HepG2 (cell line): ENCODE measurements around the gene ASPRV1. TPM values are rescaled to one million over a fixed set of nuclear protein-coding genes. Genes with fewer than 3 reads are reported as not detected.

Experiments used
- ATAC-seq: fragments of 200-7000 bp; cut with Tn5 transposase; 3 replicates; pipeline ENCODE4 v1.9.1; 2020; ENCODE audit warnings: mild to moderate bottlenecking, moderate library complexity
- BruUV-seq: library from RNA; stranded (reverse); fragments of 400-500 nt; replicated peaks from 2 replicates; lab custom pipeline; 2021; lab: Mats Ljungman, UMichigan
- CTCF ChIA-PET: fragments of 300-600 bp; formaldehyde crosslinking; extraction: SDS; loops from one replicate; lab custom pipeline; 2021; ENCODE audit warnings: low total read pairs, inconsistent platforms, low intra/inter-chr PET ratio; lab: Yijun Ruan, JAX
- POLR2A ChIA-PET: fragments of 350-600 bp; sonication (Branson Sonifier 250); formaldehyde crosslinking; loops from one replicate; lab custom pipeline; 2020; ENCODE audit warnings: antibody characterized with exemption, inconsistent platforms; lab: Yijun Ruan, JAX
- DNase-seq: peaks from one replicate; pipeline ENCODE4 v3.0.0-alpha.2; 2015; ENCODE audit warnings: low spot score
- FAIRE-seq: peaks from 3 replicates; lab custom pipeline; 2011; peaks lifted over from hg19 to GRCh38; lab: Jason Lieb, UNC
- H2AFZ ChIP-seq: one replicate; pipeline ENCODE4 v1.6.1; 2011; ENCODE audit warnings: low read length, inconsistent platforms
- H3K27ac ChIP-seq: fragments of 300-600 bp; 3 replicates; pipeline ENCODE4 v1.8.0; 2011; ENCODE audit warnings: mixed run types, mild to moderate bottlenecking, mixed read lengths, low read length, inconsistent platforms; ENCODE audit not compliant: insufficient read depth; ENCODE audit errors: extremely low read length
- H3K27me3 ChIP-seq, 2 experiments: fragments of 200-600 bp in 1 of 2; 2 replicates in 1 of 2; 3 replicates in 1 of 2; pipeline versions ENCODE4 v1.6.0 to v1.8.0; 2011; ENCODE audit warnings: low read length in 2 of 2, mild to moderate bottlenecking in 2 of 2, moderate library complexity in 2 of 2, inconsistent platforms in 1 of 2; ENCODE audit not compliant: insufficient read depth in 2 of 2, control insufficient read depth in 1 of 2
- H3K36me3 ChIP-seq, 2 experiments: fragments of 200-600 bp in 1 of 2; replicated peaks in 1 of 2; 2 replicates in 1 of 2; 3 replicates in 1 of 2; pipeline versions ENCODE4 v1.5.1 to v1.8.0; 2011; ENCODE audit warnings: low read length in 2 of 2, inconsistent platforms in 1 of 2; ENCODE audit not compliant: insufficient read depth in 2 of 2, control insufficient read depth in 1 of 2
- H3K4me1 ChIP-seq: 2 replicates; pipeline ENCODE4 v1.5.1; 2012; ENCODE audit warnings: low read length, inconsistent platforms; ENCODE audit not compliant: insufficient read depth
- H3K4me2 ChIP-seq: 2 replicates; pipeline ENCODE4 v1.6.0; 2011; ENCODE audit warnings: low read depth, low read length, inconsistent platforms
- H3K4me3 ChIP-seq, 3 experiments: fragments of 200-600 bp in 1 of 3; sonication (generic), shearing (Covaris generic) in 1 of 3; replicated peaks in 1 of 3; 2 replicates each; pipeline ENCODE4 v1.5.1; 2011 to 2016; ENCODE audit warnings: low read length in 3 of 3, inconsistent platforms in 2 of 3, low read depth in 2 of 3, mild to moderate bottlenecking in 2 of 3, control low read depth in 1 of 3, mixed read lengths in 1 of 3; ENCODE audit not compliant: insufficient read depth in 1 of 3
- H3K79me2 ChIP-seq: one replicate; pipeline ENCODE4 v1.6.1; 2011; ENCODE audit warnings: low read length, inconsistent platforms; ENCODE audit not compliant: insufficient read depth
- H3K9ac ChIP-seq: 2 replicates; pipeline ENCODE4 v1.6.0; 2011; ENCODE audit warnings: mild to moderate bottlenecking, low read depth, low read length, inconsistent platforms; ENCODE audit not compliant: insufficient read depth
- H3K9me3 ChIP-seq: 2 replicates; pipeline ENCODE4 v1.5.1; 2012; ENCODE audit warnings: mild to moderate bottlenecking, low read length
- H4K20me1 ChIP-seq: 2 replicates; pipeline ENCODE4 v1.6.0; 2011; ENCODE audit warnings: inconsistent platforms, mild to moderate bottlenecking, low read length, moderate library complexity; ENCODE audit not compliant: insufficient read depth
- CENPX ChIP-seq: sonication (generic); formaldehyde crosslinking; IDR thresholded peaks from 2 replicates; pipeline ENCODE4 v1.9.0; 2021; ENCODE audit warnings: mild to moderate bottlenecking, missing genetic modification reagents, moderate library complexity
- HNF4A ChIP-seq: sonication (generic); formaldehyde crosslinking; IDR thresholded peaks from 2 replicates; pipeline ENCODE4 v1.4.0; 2020; ENCODE audit warnings: missing genetic modification reagents
- KAT2B ChIP-seq: fragments of 150-350 bp; IDR thresholded peaks from 2 replicates; pipeline ENCODE4 v1.6.1; 2014; ENCODE audit warnings: low read depth, low read length, borderline replicate concordance
- NFIB ChIP-seq: sonication (generic); formaldehyde crosslinking; IDR thresholded peaks from 2 replicates; pipeline ENCODE4 v1.9.0; 2021; ENCODE audit warnings: missing genetic modification reagents, mild to moderate bottlenecking, borderline replicate concordance
- RORA ChIP-seq: sonication (generic); formaldehyde crosslinking; IDR thresholded peaks from 2 replicates; pipeline ENCODE4 v1.5.0; 2020; ENCODE audit warnings: mild to moderate bottlenecking, missing genetic modification reagents, moderate library complexity
- ZBTB1 ChIP-seq: sonication (generic); formaldehyde crosslinking; IDR thresholded peaks from 2 replicates; pipeline ENCODE4 v1.4.0; 2020; ENCODE audit warnings: missing genetic modification reagents, borderline replicate concordance
- ZNF101 ChIP-seq: sonication (generic); formaldehyde crosslinking; IDR thresholded peaks from 2 replicates; pipeline ENCODE4 v1.4.0; 2020; ENCODE audit warnings: mild to moderate bottlenecking, low read depth, missing genetic modification reagents, borderline replicate concordance
- ZNF142 ChIP-seq: sonication (generic); formaldehyde crosslinking; IDR thresholded peaks from 2 replicates; pipeline ENCODE4 v1.4.0; 2020; ENCODE audit warnings: missing genetic modification reagents
- ZNF225 ChIP-seq: sonication (generic); formaldehyde crosslinking; IDR thresholded peaks from 2 replicates; pipeline ENCODE4 v1.4.0; 2020; ENCODE audit warnings: mild to moderate bottlenecking, missing genetic modification reagents
- ZNF292 ChIP-seq: sonication (generic); formaldehyde crosslinking; IDR thresholded peaks from 2 replicates; pipeline ENCODE4 v1.8.1; 2022; ENCODE audit warnings: mild to moderate bottlenecking, low read depth, missing genetic modification reagents, borderline replicate concordance
- ZNF350 ChIP-seq: sonication (generic); formaldehyde crosslinking; IDR thresholded peaks from 2 replicates; pipeline ENCODE4 v1.4.0; 2020; ENCODE audit warnings: mild to moderate bottlenecking, low read depth, missing genetic modification reagents, borderline replicate concordance
- ZNF687 ChIP-seq: sonication (generic); formaldehyde crosslinking; IDR thresholded peaks from 2 replicates; pipeline ENCODE4 v1.5.1; 2020; ENCODE audit warnings: mild to moderate bottlenecking, missing genetic modification reagents, moderate library complexity
- WGBS: methylation state at CpG from one replicate; pipeline ENCODE4 v1.1.6; 2017; ENCODE audit warnings: low lambda C conversion rate; 5-methylcytosine and 5-hydroxymethylcytosine counted together
- in situ Hi-C: cut with HindIII; loops from 2 replicates; pipeline ENCODE4 v1.10.0; 2017; ENCODE audit warnings: low pct_unique_long_range_greater_than_20kb; ENCODE audit not compliant: extremely low pct_ligation_motif_present
- intact Hi-C: fragments of 100-400 bp; cut with micrococcal nuclease; formaldehyde crosslinking; loops from one replicate; pipeline ENCODE4 v1.10.0; 2022; ENCODE audit not compliant: unreplicated experiment
- polyA plus RNA-seq, 8 experiments: library from polyadenylated mRNA; depleted of rRNA in 3 of 8; stranded (reverse) in 7 of 8; unstranded in 1 of 8; fragments of >200 nt; fragmentation: Illumina TruSeq in 4 of 8; extraction: Trizol in 4 of 8; gene quantifications; 2 replicates each; pipeline versions ENCODE4 v1.2.1 to v1.2.3, GENCODE V29; 2011 to 2016; ENCODE audit warnings: low read depth in 4 of 8, missing spikeins in 1 of 8, mixed read lengths in 1 of 8; ENCODE audit not compliant: insufficient read depth in 1 of 8
- total RNA-seq, 5 experiments: library from RNA; depleted of rRNA; stranded (reverse); fragments of >200 nt; fragmentation: Illumina TruSeq; extraction: Trizol; gene quantifications; 2 replicates each; pipeline ENCODE4 v1.2.3, GENCODE V29; 2016; ENCODE audit warnings: low read depth in 1 of 5

Gene ASPRV1
- total and polyA plus RNA-seq, 2 of the 13 experiments (the other 11 are each of a cell fraction or from before 2014, with no cell fraction given) = 0.40 to 0.48 TPM

GRCh38 chr2:69993048-69993565 is 31.7 kb upstream of the ASPRV1 start:
- BruUV-seq = no TSS peak
- H3K9me3 ChIP-seq = no peaks in the 10 kb centered on the region
- H3K4me3 ChIP-seq = no peak overlapping the region
- ChIA-PET POLR2A (no interaction called here), CTCF (no interaction called here)
- no peak overlapping the region for H3K27ac ChIP-seq
- no peak for DNase-seq
- 90% methylated on average over 7 of the region's 7 CpGs for WGBS
- no peaks in the 10 kb centered on the region for H3K36me3 ChIP-seq
- intact Hi-C loops (no loop called here), in situ Hi-C loops (no loop called here)
- no peak overlapping the region for H2AFZ ChIP-seq
- no peak overlapping the region for H3K9ac ChIP-seq
- peaks cover 21% of the 10 kb centered on the region for H3K4me1 ChIP-seq
- peak; percentile 29 for ATAC-seq
- TF ChIP-seq KAT2B (no peak), ZBTB1 (CRISPR knock-in tag) (no peak), HNF4A (CRISPR knock-in tag) (0 out of 2 replicates have a peak, but pooled peaks have one; percentile 24), ZNF687 (peak; percentile 21; the same call in 1 of the 2 replicates), NFIB (CRISPR knock-in tag) (0 out of 2 replicates have a peak, but pooled peaks have one; percentile 38), ZNF292 (CRISPR knock-in tag) (0 out of 2 replicates have a peak, but pooled peaks have one; percentile 4), CENPX (CRISPR knock-in tag) (no peak), ZNF101 (CRISPR knock-in tag) (no peak), ZNF225 (CRISPR knock-in tag) (peak; percentile 61; the same call in 1 of the 2 replicates), ZNF350 (0 out of 2 replicates have a peak, but pooled peaks have one; percentile 37), RORA (CRISPR knock-in tag) (no peak), ZNF142 (no peak)
- H3K27me3 ChIP-seq = no peaks in the 10 kb centered on the region
- H3K4me2 ChIP-seq = no peak overlapping the region
- FAIRE-seq = no peak
- H4K20me1 ChIP-seq = no peaks in the 10 kb centered on the region
- no peaks in the 10 kb centered on the region for H3K79me2 ChIP-seq
